Stimulated activated CD4-positive, alpha-beta T cell treated with anti-CD3 and anti-CD28 coated beads, Interleukin-15, amount 100 ng/mL, for 24 hours (primary cell): ENCODE results near the gene MUS81.
"Not testable (repeated sequence)": the region's sequence is repeated elsewhere in the genome, so short reads cannot be mapped to it uniquely, and the experiment has no call there.

Source experiments
- DNase-seq: peaks from one replicate; pipeline ENCODE4 v3.0.0-alpha.2; 2020

Gene MUS81, protein sequence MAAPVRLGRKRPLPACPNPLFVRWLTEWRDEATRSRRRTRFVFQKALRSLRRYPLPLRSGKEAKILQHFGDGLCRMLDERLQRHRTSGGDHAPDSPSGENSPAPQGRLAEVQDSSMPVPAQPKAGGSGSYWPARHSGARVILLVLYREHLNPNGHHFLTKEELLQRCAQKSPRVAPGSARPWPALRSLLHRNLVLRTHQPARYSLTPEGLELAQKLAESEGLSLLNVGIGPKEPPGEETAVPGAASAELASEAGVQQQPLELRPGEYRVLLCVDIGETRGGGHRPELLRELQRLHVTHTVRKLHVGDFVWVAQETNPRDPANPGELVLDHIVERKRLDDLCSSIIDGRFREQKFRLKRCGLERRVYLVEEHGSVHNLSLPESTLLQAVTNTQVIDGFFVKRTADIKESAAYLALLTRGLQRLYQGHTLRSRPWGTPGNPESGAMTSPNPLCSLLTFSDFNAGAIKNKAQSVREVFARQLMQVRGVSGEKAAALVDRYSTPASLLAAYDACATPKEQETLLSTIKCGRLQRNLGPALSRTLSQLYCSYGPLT

DNA sequence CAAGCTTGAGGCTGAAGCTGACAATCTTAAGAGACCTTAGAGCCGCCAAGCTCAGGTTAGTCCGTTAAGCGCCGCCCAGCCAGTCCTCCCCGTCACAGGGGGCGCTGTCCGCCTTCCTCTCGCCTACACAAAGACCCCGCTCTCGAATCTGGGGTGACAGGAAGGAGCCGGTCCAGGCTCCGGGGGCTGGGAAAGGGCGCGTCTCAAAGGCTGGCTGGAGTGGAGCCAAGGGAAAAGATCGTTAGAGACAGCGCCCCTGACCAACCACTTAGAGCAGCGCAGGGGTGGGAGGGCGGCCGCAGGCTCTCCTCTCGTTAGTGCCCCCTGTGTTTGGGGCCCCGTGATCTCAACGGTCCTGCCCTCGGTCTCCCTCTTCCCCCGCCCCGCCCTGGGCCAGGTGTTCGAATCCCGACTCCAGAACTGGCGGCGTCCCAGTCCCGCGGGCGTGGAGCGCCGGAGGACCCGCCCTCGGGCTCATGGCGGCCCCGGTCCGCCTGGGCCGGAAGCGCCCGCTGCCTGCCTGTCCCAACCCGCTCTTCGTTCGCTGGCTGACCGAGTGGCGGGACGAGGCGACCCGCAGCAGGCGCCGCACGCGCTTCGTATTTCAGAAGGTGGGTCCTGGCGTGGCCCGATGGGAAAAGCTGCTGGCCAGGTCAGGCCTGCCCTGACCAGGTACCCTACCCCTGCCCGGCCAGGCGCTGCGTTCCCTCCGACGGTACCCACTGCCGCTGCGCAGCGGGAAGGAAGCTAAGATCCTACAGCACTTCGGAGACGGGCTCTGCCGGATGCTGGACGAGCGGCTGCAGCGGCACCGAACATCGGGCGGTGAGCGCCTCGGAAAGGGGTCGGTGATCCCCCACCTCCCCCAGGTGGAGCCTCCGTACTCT is at the start of gene MUS81:
MUS81 (plus strand) TSS at position 156 of the 887 bp plus-strand sequence; CDS start at position 477, 321 bp downstream.
- DNase-seq, result peak; percentile 97

DNA sequence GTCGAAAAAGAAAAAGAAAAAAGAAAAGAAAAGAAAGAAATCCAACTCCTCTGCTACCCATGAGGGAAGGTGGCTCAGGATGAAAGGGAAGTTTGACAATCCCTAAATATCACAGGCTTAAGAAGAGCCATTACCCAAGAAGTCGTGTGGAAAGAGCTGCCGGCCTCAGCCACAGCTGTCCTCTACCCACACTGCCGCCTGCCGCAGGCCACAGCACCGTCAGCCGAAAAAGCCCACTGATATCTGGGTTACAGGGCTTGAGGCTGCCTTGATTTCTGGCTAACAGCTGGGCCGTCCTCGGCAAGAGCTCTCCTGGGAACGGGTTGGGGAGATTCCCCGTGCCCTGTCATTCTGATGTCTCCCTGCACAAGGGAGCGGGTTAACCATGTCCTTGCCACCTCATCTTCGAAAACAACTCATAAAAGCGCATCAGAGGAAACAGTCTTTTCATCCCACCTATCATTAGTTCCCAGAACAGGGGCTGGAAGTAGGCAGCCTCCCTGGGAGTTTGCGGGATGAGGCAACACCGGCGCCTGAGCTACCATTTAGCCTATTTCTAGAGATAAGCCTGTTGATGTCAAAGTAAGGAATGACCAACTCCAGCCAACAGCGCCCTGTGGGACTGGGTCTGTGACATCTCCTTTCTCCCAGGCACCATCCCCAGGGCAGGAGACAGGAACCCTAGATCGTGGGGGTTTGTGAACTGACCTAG is 48.3 kb upstream of the MUS81 start:
- no peak for DNase-seq

DNA sequence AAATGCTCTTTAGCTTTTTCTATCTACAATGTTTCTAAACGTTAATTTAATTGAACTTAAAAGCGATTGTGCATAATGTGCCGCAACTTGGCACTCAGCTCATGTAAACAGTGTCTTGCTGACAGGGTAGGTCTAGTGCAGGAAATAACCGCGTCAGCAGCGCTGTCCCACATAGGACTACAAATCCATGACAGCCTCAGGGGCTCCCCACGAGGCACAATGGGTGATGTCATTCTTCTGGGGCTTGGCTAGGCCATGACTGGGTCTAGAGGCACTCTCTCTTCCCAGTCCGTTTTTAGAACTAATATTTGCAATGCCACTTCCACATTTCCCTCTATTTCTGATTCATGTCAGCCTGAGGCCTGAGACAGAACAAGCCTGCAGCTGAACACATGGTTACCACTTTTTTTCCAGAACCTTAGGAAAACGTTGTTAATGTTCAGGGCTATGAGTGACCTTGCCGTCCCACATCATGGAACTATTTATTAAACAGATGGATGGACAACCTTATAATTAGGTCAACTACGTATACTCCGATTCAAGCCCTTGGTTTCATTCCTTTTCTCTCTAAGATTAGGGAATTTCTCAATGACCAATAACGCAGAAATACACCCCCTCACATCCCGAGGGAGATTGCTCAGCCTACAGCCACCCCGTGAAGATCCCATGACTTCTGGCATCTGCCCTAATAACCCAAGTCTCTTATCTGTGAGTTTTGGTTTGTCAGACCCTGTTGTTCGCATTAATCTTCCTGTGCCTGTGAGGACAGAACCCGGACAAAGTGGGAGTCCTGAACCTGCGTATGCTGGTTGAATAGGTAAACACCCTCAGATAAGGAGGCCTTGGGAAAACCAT is 45.9 kb upstream of the MUS81 start:
- no peak for DNase-seq

DNA sequence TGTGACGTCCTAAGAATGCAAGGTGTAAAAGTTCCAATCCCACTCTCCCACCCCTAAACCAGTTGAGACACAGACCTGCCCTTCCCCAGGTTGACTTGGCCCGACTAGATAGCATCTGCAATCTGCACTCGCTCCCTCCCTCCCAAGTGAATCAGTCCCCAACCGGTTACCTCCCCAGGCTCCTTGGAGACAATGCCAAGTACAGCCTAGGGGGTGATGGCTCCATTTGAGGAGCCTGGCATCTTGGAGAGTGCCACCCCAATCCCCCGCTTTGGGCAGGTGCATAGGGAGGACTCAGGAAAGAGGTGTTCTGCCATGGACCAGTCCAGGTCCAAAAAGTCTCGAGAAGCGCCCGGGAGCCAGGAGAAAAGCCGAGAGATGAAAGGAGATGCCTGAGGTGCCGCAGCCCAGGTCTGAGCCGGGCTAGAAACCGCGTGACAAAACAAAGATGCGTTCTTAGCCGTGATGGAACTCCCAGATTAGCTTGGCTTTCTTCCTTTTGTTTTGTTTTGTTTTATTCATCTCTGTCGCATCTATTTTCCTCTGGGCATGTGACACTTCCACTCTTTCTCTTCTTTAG is 45.2 kb upstream of the MUS81 start:
- DNase-seq, result no peak

DNA sequence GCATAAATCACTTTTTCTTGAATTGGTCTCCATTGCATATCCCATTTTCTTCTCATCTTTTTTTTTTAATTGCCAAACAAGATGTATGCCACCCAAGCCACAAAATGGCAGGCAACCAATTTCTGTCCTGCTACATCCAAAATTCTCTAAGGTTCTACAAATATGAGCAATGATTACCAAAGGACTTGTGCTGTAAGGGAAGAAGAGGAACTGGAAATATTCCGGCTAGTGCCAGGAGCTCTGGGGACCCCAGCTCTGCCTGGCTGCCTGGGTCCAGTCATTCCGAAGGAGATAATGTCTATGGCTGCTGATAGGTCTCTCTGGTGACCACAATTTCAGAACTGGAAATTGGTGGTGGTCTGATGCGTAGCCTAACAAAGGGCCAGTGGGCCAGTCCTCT is 43.5 kb upstream of the MUS81 start:
- no peak for DNase-seq

DNA sequence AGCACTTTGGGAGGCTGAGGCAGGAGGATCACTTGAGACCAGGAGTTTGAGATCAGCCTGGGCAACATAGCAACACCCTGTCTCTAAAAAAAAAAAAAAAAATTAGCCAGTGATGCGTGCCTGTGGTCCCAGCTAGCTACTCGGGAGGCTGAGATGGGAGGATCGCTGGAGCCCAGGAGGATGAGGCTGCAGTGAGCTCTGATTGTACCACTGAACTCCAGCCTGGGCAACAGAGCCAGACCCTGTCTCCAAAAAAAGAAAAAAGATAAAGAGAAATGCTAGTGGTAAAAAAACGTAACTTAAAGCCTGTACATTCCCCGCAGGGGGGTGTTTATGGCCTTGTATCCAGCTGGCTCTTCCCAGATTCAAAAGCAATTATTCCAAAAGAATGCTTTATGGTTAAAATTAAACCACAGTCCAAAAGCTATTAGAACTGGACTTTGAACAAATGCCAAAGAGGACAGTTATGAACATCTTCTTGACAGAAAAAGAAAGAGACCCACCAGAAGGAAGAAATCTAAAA is 42.9 kb upstream of the MUS81 start:
- no peak for DNase-seq

DNA sequence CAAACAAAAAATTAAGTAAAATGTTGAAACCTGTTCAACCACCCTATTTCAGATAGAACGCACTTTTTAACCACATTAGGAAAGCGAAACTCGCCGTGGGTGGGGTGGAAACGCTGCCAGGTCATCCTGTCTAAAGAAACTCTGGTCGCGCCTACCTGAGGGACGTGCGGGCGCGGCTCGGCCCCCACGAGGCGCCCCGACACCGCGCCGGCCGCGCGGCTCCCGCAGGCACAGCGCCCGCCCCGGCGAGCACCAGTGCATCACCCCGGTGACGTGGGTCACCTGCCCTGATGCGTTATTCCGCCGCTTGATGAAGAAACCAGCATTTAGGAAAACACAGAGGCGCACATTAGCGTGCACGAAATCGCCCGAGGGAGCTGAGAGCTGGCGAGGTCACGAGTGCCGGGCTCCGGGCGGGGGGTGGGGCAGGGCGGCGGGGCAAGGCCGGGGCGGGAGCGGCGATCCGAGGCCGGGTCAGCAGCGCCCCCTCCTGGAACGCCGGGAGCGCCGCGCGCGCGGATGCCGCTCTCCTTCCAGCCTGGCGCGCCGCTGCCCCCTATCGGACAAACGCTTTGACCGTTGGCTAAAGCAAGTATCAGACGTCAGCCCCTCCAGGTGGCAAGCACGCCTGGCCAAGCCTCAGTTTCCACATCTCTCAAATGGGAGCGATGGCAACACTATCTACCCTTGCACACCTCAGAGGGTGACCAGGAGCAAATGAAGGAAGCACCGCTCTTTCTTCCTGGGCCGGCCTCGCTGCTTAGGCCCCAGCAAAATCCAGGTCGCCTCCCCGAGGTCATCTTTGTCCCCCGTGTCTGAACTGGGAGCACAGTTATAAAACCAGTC is 42.2 kb upstream of the MUS81 start:
- DNase-seq, result peak; percentile 96

DNA sequence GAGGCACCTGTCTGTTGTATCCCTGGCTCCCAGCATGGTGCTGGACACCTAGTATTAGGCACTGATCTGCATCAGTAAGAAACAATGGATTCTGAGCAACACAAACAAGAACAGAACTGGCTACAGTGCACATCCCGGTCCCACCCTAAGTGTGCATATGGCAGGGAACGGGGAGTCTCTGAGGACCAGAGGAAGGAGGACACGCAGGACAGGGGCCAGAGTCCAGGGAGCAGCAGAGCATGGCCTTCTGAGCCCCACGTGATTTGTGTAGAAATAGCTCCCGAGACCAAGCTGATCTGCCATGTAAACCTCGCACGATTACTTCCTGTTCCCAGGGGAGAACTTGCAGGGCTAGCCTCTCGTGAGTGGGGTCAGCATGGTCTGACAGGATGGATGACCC is 39.1 kb upstream of the MUS81 start:
- no peak for DNase-seq

DNA sequence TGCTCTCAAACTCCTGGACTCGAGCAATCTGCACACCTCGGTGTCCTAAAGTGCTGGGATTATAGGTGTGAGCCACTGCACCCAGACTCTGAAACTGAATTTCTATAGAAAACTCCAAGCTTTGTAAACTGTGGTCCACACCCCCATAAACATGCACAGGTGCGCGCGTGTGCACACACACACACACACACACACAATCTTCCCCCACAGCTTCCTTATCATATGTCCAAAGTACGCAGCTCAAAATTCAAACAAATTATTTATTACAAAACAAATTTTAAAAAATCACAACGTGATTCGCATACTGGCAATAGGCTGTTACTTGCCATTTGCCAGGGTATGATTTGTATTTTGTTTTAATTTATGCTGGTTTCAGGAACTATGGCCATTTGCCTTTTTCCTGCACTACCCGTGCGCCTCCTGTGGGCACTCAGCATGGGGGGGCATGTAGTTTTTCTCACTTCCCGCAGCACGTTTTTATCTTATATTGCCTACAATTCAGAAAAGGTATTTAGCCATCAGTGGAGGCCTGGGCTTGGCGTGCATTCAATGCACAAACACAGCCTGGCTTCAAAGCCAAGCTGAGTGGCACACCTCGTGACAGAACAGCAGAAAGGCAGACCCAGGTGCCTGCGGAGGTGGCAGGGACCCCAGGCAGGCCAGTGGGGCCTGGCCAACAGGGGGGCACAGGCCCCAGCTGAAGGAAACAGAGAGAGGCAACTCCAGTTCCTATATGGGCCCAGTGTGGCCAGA is 37.3 kb upstream of the MUS81 start:
- no peak for DNase-seq

DNA sequence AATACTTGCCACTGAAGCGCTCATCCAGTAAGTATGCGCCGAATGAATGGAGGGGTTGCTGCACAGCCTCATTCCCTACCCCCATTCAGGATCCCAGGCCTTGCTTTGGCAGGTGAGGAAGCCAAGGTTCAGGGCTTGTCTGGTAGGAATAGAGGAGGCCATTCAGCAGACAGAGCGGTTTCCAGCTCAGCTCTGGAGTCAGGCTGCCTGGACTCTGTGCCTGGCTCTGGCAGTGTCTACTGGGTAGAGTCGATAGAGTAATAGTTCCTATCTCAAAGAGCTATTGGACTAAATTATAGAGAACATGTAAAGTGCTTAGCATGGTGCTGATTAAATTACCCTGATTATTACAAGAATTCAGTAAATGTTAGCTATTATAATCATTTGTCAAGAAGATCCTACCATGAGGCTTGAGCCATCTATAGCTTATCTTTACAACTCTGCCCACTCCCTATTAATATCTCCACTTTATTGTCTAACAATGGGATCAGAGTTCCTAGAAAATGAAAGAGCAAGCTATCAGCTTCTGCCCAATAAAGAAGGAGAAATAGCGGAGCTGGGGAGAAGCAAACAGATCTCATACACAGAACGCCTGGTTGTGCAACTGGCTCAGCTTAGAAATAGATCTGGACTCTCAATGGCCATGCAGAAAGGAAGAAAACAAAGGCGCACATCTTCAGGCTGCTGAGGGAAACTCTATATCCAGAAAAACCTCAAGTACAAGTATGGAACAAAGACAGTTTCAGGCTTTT is 33.1 kb upstream of the MUS81 start:
- DNase-seq, result no peak

DNA sequence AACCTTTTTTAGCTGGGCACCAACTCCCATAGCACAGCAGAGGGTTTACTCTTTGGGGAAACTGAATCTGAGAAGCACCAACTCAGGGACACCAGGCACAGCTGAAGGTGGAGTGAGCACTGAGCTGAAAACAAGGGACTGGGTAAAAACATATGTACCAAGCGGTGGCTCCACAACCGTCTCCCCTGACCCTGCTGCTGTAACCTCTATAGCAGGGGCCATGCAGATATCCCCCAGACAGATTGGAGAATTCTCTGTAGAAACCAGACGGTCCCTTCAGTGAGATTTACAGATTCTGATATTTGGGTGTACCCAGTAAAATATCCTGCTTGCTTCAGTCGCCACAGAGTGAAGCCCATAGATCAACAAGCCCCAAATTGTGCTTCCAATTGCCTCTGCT is 30.8 kb upstream of the MUS81 start:
- no peak for DNase-seq

DNA sequence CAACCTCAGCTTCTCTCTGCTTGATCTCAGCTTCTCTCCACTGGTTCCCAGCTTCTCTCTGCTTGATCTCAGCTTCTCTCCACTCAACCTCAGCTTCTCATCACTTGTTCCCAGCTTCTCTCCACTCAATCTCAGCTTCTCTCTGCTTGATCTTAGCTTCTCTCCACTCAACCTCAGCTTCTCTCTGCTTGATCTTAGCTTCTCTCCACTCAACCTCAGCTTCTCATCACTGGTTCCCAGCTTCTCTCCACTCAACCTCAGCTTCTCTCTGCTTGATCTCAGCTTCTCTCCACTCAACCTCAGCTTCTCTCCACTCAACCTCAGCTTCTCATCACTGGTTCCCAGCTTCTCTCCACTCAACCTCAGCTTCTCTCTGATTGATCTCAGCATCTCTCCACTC is 28.0 kb upstream of the MUS81 start:
- DNase-seq, result not testable (repeated sequence)

DNA sequence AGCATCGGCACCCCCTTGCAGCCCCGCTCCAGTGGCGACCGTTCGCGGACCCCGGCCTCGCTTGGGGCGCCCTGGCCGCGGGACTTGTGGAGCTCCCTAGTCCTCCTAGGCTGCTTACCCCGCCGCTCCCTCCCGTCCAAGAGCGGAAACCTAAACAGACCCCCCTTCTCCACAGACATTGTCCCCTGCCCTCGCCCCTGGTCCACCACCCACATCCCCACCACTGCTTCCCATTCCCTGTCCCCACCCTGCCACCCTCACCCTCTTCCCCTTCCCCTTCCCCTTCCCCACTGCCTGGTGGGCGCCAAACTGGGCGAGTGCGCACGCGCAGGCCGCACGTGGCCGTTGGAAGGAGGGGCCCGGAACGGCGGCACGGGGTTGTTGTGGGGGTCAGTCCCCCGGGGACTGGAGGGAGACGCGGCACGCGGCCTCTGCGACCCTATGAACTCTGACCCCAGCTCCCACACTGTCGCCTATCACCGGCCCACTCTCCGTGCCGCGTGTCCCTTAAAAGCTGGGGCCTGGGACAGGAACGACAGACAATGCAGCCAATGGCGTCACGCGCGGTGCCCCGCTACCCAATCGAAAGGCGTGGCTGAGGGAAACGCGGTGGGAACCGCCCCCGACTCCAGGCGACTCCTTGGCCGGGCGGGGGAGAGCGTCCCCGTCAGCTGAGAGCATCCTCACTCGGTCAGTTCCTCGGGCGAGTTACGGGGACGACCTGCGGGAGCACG is 26.8 kb upstream of the MUS81 start, which contains the start of gene SNX32:
SNX32 (plus strand) TSS at position 667 of the 734 bp plus-strand sequence. CDS start 103 bp downstream, outside the sequence.
- DNase-seq, result peak; percentile 98

DNA sequence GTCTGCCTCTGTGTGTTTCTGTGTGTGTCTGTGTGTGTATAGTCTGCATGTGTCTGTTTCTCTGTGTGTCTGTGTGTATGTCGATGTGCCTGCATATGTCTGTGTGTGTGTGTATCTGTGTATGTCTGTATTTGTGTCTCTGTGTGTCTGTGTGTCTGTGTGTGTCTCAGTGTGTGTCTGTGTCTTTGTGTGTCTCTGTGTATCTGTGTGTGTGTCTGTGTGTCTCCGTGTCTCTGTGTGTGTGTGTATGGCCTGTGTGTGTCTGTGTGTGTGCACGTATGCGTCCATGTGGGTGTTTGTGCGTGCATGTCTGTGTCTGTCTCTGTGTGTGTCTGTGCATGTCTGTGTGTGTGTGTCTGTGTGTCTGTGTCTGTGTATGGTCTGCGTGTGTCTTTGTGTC is 26.0 kb upstream of the MUS81 start:
- DNase-seq, result peak; percentile 13

DNA sequence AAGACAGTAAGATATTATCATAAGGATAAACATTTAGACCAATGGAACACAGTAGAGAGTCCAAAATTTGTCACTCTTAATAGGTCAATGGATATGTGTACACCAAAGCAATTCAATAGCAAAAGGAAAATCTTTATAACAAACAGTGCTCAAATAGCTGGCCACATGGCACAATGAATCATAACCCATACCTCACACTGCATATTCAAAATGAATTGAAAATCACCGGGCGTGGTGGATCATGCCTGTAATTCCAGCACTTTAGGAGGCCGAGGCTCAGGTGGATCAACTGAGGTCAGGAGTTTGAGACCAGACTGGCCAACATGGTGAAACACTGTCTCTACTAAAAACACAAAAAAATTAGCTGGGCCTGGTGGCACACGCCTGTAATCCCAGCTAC is 18.1 kb upstream of the MUS81 start:
- no peak for DNase-seq

DNA sequence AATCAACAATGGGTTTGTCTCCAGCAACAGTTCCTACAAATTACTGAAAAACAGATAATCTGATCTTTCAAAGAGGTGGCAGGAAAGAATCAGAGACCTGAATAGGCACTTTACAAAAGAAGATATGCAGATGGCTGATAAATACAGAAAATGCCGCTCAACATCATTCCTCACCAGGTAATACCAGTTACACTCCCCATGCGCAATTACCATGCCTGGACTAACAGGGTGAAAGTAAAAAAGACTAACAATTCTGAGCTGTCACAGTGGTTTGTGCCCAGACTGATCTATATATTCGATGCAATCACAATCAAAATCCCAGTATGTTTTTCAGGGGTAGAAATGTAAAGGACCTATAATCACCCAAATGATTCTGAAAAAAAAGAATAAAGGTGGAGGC is 16.4 kb upstream of the MUS81 start:
- DNase-seq, result no peak

DNA sequence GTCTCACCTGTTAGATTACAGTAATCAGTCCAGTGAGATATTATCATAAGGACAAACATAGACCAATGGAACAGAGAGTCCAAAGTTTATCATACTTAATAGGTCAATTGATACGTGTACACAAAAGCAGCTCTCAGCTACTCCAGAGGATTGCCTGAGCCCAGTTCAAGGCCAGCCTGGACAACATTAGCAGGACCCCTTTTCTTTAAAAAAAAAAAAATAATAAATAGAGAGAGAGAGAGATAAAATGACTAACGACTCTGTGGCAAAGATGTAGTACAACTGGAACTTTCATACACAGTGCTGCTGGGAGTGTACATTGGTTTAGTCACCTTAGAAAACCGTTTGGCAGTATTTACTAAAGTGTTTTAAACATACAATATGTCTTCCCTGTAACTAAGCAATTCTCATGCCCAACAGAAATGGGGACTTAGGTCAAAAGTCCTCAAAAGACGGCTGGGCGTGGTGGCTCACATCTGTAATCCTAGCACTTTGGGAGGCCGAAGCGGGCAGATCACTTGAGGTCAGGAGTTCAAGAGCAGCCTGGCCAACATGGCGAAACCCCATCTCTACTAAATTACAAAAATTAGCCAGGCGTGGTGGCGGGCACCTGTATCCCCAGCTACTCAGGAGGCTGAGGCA is 15.9 kb upstream of the MUS81 start:
- no peak for DNase-seq
